ENCODE results near the gene FOXP2.
"Not testable (repeated sequence)": the region's sequence is repeated elsewhere in the genome, so short reads cannot be mapped to it uniquely, and the experiment has no call there.

The FOXP2 gene

DNA sequence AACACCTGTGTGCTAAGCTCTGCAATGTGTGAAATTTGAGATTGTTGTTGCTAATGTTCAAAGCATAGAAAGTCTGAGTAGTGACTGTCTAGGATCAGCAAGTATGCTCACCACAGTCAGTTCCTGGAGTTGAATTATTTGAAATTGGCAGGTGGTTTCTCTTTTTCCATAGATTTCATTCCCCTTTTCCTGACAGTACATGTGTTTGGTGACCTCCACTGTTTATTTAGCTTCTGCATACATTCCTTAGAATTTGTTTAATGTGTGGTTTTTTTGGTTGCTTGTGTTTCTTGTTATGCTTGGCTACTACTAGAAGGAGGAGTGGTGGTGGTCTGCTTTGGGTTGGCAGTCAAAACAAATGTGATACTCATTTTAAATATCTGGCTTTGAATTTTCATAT is 52.3 kb downstream of the FOXP2 start:
- Histone ChIP-seq H3K4me3 (ENCODE audit: low read length) (no peak overlapping the region), H3K9ac (ENCODE audit: low read length) (no peak overlapping the region), H3K27me3 (replicated peaks; ENCODE audit: control insufficient read depth, insufficient read depth, low read length) (no peaks in the 10 kb centered on the region), H3K4me1 (ENCODE audit: control insufficient read depth, insufficient read depth, low read length) (no peaks in the 10 kb centered on the region), H3K36me3 (ENCODE audit: control insufficient read depth, insufficient read depth, low read length, severe bottlenecking) (no peaks in the 10 kb centered on the region), H3K9me3 (ENCODE audit: control insufficient read depth, low read length) (no peaks in the 10 kb centered on the region)
- DNase-seq (ENCODE audit: low read depth) = peak; percentile 14

DNA sequence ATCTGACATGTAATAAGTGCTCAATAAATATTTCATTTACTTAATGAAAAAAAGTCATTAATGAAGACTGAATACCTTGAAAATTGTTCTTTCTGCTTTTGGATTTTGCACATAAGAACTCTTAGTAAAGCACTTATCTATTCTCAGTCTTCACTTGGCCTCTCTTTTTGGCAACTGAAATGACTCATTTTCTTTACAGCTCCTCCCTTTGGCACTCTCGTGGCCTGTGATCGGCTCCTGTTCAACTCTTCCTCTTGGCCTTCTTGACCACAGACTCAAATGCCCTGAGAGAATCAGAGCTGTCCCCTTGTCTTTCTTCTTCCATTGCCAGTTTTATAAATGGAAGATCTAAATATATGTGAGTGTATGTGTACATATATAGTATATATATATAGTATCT is 54.2 kb downstream of the FOXP2 start:
- Histone ChIP-seq H3K9me3 (ENCODE audit: control insufficient read depth, low read length) (no peaks in the 10 kb centered on the region), H3K4me3 (ENCODE audit: low read length) (no peak overlapping the region), H3K9ac (ENCODE audit: low read length) (no peak overlapping the region), H3K27me3 (replicated peaks; ENCODE audit: control insufficient read depth, insufficient read depth, low read length) (no peaks in the 10 kb centered on the region), H3K36me3 (ENCODE audit: control insufficient read depth, insufficient read depth, low read length, severe bottlenecking) (no peaks in the 10 kb centered on the region), H3K4me1 (ENCODE audit: control insufficient read depth, insufficient read depth, low read length) (no peaks in the 10 kb centered on the region)
- DNase-seq (ENCODE audit: low read depth) = no peak

DNA sequence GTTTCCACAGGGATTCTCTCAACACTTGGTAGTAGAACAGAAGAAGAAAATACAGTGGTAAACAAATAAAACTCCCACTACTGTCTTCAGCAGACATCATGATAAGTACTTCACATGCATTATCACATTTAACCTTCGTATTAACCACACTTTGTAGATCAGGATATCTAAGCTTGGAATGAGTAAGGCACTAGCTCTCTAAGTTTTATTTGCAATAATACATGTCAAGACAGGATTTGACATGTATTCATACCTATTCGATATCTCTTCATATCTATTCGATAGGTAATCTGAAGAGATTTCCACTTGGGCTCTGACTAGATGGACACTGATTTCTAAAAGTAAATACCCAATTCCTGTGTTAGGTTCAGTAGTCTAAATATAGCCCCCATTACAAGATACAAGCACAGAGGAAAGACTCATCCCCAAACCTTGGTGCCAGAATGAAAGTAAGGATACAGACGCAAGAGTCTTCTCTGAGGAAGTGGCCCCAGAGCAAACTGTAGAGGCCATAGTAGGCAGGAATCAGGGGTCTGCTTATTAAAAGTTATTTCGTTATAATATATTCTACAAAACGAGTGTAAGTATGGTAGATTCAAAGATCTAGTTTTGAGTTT is 58.4 kb downstream of the FOXP2 start:
- no peak overlapping the region for H3K4me3 ChIP-seq (ENCODE audit: low read length)
- no peak overlapping the region for H3K9ac ChIP-seq (ENCODE audit: low read length)
- H3K36me3 ChIP-seq (ENCODE audit: control insufficient read depth, insufficient read depth, low read length, severe bottlenecking) = no peaks in the 10 kb centered on the region
- H3K9me3 ChIP-seq (ENCODE audit: control insufficient read depth, low read length) = no peaks in the 10 kb centered on the region
- no peaks in the 10 kb centered on the region for H3K27me3 ChIP-seq (replicated peaks; ENCODE audit: control insufficient read depth, insufficient read depth, low read length)
- no peaks in the 10 kb centered on the region for H3K4me1 ChIP-seq (ENCODE audit: control insufficient read depth, insufficient read depth, low read length)
- no peak for DNase-seq (ENCODE audit: low read depth)

DNA sequence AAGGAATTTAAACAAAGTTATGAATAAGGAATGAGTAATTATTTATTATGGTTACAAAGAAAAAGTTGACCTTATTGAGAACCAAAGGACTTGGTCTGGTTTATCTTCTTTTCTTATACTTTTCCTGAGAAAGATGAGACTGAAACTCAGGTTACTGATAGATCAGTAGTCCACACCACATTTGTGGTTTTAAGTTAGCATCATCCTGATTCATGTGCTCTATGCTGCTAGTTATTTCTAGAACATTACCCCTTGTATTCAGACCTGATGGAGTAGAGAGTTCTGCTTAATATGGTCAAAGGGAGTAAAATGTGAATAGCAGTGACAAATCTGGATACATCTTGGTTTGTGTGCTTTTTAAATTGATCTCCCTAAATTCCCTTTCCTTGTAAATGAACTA is 63.8 kb downstream of the FOXP2 start:
- no peak overlapping the region for H3K9ac ChIP-seq (ENCODE audit: low read length)
- H3K4me1 ChIP-seq (ENCODE audit: control insufficient read depth, insufficient read depth, low read length) = peaks cover 7% of the 10 kb centered on the region
- H3K4me3 ChIP-seq (ENCODE audit: low read length) = no peak overlapping the region
- no peaks in the 10 kb centered on the region for H3K9me3 ChIP-seq (ENCODE audit: control insufficient read depth, low read length)
- DNase-seq (ENCODE audit: low read depth) = no peak
- no peaks in the 10 kb centered on the region for H3K27me3 ChIP-seq (replicated peaks; ENCODE audit: control insufficient read depth, insufficient read depth, low read length)
- no peaks in the 10 kb centered on the region for H3K36me3 ChIP-seq (ENCODE audit: control insufficient read depth, insufficient read depth, low read length, severe bottlenecking)

DNA sequence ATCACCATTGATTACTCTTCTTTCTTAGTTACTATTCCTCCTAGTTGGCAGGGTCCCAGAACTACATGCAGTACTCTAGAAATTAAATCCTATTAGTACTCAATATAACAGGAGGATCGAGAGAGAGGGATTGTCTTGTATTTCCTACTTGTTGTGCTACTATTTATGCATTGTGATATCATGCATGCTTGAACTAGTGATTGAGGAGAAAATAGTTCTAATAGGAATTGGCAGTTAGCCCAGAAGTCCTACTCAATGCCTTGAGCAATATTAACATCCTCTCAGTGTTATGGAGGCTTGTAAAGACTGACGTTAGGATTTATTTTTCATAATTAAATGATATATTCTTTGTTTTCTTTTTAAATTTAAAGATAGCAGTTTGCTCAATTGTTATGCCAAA is 67.4 kb downstream of the FOXP2 start:
- Histone ChIP-seq H3K27me3 (replicated peaks; ENCODE audit: control insufficient read depth, insufficient read depth, low read length) (no peaks in the 10 kb centered on the region), H3K9ac (ENCODE audit: low read length) (no peak overlapping the region), H3K4me3 (ENCODE audit: low read length) (no peak overlapping the region), H3K36me3 (ENCODE audit: control insufficient read depth, insufficient read depth, low read length, severe bottlenecking) (no peaks in the 10 kb centered on the region), H3K9me3 (ENCODE audit: control insufficient read depth, low read length) (peaks cover 1% of the 10 kb centered on the region), H3K4me1 (ENCODE audit: control insufficient read depth, insufficient read depth, low read length) (peaks cover 7% of the 10 kb centered on the region)
- DNase-seq (ENCODE audit: low read depth) = peak; percentile 37

DNA sequence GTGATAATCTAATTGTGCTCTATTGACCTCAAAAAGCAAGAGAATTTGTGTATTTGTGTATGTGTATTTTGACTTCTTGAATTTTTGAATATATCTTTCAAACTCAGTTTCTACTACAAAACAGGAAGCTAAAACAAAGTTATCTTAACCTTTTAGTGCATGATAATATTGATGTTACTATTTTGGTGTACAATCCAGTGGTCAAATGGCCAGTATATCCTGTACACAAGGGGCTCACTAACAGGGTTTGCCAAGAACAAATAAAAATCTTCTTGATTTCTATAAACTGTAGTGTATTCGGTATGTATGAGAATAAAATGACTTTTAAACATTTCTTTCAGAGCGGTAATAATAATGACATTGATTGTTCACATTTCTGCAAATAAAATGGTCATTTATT is 69.6 kb downstream of the FOXP2 start:
- peaks cover 7% of the 10 kb centered on the region for H3K9me3 ChIP-seq (ENCODE audit: control insufficient read depth, low read length)
- no peaks in the 10 kb centered on the region for H3K36me3 ChIP-seq (ENCODE audit: control insufficient read depth, insufficient read depth, low read length, severe bottlenecking)
- no peaks in the 10 kb centered on the region for H3K27me3 ChIP-seq (replicated peaks; ENCODE audit: control insufficient read depth, insufficient read depth, low read length)
- no peak for DNase-seq (ENCODE audit: low read depth)
- H3K4me3 ChIP-seq (ENCODE audit: low read length) = no peak overlapping the region
- peaks cover 7% of the 10 kb centered on the region for H3K4me1 ChIP-seq (ENCODE audit: control insufficient read depth, insufficient read depth, low read length)
- no peak overlapping the region for H3K9ac ChIP-seq (ENCODE audit: low read length)

DNA sequence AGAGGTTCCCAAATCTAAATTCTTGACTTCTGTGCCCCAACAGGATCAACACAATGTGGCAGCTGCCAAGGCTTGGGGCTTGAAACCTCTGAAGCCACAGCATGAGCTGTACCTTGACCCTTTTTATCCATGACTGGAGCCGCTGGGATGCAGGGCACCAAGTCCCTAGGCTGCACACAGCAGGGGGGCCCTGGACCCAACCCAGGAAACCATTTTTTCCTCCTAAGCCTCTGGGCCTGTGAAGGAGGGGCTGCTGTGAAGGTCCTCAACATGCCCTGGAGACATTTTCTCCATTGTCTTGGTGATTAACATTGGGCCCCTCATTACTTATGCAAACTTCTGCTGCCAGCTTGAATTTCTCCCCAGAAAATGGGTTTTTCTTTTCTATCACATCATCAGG is 72.6 kb downstream of the FOXP2 start:
- H3K4me3 ChIP-seq (ENCODE audit: low read length) = no peak overlapping the region
- no peaks in the 10 kb centered on the region for H3K27me3 ChIP-seq (replicated peaks; ENCODE audit: control insufficient read depth, insufficient read depth, low read length)
- H3K36me3 ChIP-seq (ENCODE audit: control insufficient read depth, insufficient read depth, low read length, severe bottlenecking) = no peaks in the 10 kb centered on the region
- H3K9ac ChIP-seq (ENCODE audit: low read length) = no peak overlapping the region
- no peak for DNase-seq (ENCODE audit: low read depth)
- H3K9me3 ChIP-seq (ENCODE audit: control insufficient read depth, low read length) = peaks cover 7% of the 10 kb centered on the region
- H3K4me1 ChIP-seq (ENCODE audit: control insufficient read depth, insufficient read depth, low read length) = peaks cover 2% of the 10 kb centered on the region

DNA sequence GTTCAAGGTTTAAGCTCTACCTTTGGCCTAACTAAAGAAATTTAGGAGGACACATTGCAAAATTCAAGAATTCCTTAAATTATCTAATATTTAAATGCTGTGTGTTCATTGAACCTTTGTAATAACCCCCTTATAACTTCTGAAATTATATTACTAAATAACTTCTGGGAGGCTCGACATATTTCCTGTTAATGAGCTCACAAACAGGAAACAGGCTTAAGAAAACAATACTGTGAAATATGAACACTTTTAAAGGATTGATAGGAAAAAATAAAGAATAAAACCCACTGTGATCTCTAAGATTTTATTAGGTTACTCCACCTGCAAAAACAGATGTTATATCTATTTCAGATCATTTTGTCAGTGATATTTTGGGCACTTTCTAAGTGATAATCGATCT is 74.1 kb downstream of the FOXP2 start:
- Histone ChIP-seq H3K36me3 (ENCODE audit: control insufficient read depth, insufficient read depth, low read length, severe bottlenecking) (no peaks in the 10 kb centered on the region), H3K4me3 (ENCODE audit: low read length) (no peak overlapping the region), H3K27me3 (replicated peaks; ENCODE audit: control insufficient read depth, insufficient read depth, low read length) (no peaks in the 10 kb centered on the region), H3K9ac (ENCODE audit: low read length) (no peak overlapping the region), H3K9me3 (ENCODE audit: control insufficient read depth, low read length) (peaks cover 7% of the 10 kb centered on the region), H3K4me1 (ENCODE audit: control insufficient read depth, insufficient read depth, low read length) (no peaks in the 10 kb centered on the region)
- DNase-seq (ENCODE audit: low read depth) = no peak

DNA sequence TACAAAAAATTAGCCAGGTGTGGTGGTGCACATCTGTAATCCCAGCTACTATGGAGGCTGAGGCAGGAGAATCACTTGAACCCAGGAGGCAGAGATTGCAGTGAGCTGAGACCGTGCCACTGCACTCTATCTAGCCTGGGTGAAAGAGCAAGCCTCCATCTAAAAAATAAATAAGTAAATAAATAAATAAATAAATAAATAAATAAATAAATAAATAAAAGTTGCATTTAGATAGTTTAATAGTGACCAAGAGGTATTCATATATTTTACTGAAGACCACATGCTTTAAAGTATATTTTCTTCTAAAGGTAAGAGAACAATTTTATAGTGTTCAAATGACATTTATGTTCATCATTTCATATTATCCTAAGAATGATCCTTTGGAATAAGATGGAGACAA is 82.9 kb downstream of the FOXP2 start:
- DNase-seq (ENCODE audit: low read depth); H3K9ac ChIP-seq (ENCODE audit: low read length); H3K4me1 ChIP-seq (ENCODE audit: control insufficient read depth, insufficient read depth, low read length); H3K4me3 ChIP-seq (ENCODE audit: low read length); H3K27me3 ChIP-seq (replicated peaks; ENCODE audit: control insufficient read depth, insufficient read depth, low read length); H3K9me3 ChIP-seq (ENCODE audit: control insufficient read depth, low read length); H3K36me3 ChIP-seq (ENCODE audit: control insufficient read depth, insufficient read depth, low read length, severe bottlenecking): not testable (repeated sequence)

DNA sequence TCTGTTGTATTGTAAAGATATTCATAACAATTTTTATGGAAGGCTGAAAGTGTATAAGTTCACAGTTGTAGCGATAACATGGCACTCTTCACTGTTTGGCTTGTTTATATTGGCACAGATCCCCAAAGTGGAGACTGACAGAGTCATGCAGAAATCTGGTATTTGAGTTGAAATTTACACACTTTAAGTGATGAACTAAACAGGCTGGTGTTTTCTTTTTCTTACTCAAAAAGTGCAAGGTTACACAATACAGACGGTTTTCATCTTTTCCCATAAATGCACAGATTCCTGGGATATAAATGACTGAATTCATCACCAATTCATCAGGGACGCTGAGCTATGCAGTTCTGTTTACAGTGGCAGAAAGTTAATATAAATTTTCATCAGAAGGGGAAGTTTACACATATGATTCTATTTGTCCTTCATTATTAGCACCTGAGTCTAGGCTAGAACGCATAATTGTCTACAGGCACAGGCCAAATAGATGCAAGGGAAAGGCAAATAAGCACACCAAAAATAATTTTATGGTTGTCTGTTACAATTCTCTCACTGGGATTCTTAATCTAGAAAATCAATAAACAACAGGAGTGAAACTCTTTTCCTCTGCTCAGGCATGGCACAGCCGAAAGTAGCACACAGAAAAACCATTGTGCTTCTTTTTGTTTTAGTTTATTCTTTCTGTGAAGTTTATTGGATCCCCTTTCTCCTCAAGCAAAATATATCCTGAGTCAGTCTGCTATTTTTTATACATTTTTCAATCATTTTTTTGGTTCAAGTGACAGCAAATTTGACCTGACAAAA is 88.0 kb downstream of the FOXP2 start:
- Histone ChIP-seq H3K4me3 (ENCODE audit: low read length) (peak overlapping the region; percentile 61), H3K9me3 (ENCODE audit: control insufficient read depth, low read length) (no peaks in the 10 kb centered on the region), H3K4me1 (ENCODE audit: control insufficient read depth, insufficient read depth, low read length) (peaks cover 17% of the 10 kb centered on the region), H3K36me3 (ENCODE audit: control insufficient read depth, insufficient read depth, low read length, severe bottlenecking) (no peaks in the 10 kb centered on the region), H3K27me3 (replicated peaks; ENCODE audit: control insufficient read depth, insufficient read depth, low read length) (no peaks in the 10 kb centered on the region), H3K9ac (ENCODE audit: low read length) (no peak overlapping the region)
- DNase-seq (ENCODE audit: low read depth) = peak; percentile 61

DNA sequence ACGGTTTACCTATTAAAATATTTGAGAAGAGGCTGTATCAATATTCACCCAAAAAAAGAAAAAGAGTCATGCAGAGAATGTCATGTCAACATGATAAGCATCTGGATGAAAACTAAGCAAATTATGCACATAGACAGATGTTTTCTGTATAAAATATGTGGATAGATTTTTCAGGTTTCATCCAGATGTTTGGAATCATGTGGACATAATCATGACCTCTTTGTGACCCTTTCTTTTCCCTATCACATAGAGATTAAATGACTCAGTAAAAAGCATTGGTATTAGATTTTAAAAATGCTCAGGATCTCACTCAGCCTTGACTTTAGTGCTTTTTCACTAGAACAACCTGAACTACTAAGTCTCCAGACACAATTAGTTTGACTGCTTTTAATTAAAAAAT is 90.0 kb downstream of the FOXP2 start:
- DNase-seq (ENCODE audit: low read depth) = peak; percentile 41
- Histone ChIP-seq H3K27me3 (replicated peaks; ENCODE audit: control insufficient read depth, insufficient read depth, low read length) (no peaks in the 10 kb centered on the region), H3K4me3 (ENCODE audit: low read length) (no peak overlapping the region), H3K4me1 (ENCODE audit: control insufficient read depth, insufficient read depth, low read length) (peaks cover 29% of the 10 kb centered on the region), H3K9ac (ENCODE audit: low read length) (no peak overlapping the region), H3K36me3 (ENCODE audit: control insufficient read depth, insufficient read depth, low read length, severe bottlenecking) (no peaks in the 10 kb centered on the region), H3K9me3 (ENCODE audit: control insufficient read depth, low read length) (no peaks in the 10 kb centered on the region)
